AG09309 (cell line): Measurements from ENCODE around the gene NRL.

Experiments
- DNase-seq: peaks from one replicate; pipeline ENCODE4 v3.0.0-alpha.2; 2010; ENCODE audit warnings: low read depth
- H3K4me3 ChIP-seq: 2 replicates; pipeline ENCODE4 v1.5.1; 2011; ENCODE audit warnings: mild to moderate bottlenecking, low read depth, low read length, moderate library complexity; ENCODE audit not compliant: control insufficient read depth
- CTCF ChIP-seq: IDR thresholded peaks from 2 replicates; pipeline ENCODE4 v1.5.1; 2011; ENCODE audit warnings: mild to moderate bottlenecking, low read depth, low read length, inconsistent platforms; ENCODE audit not compliant: insufficient read depth, control insufficient read depth; ENCODE audit errors: missing control alignments

NRL gene

GRCh38 chr14:24071836-24072430, 42.8 kb downstream of the NRL start:
- no peak for TF ChIP-seq CTCF

GRCh38 chr14:24071144-24071697, 43.5 kb downstream of the NRL start, which contains the start of gene CPNE6:
Gene CPNE6, plus strand, starts transcription at chr14:24071562. Its CDS starts 1,375 bp downstream, at chr14:24072937.
- no peak within 1 kb of the TSS for H3K4me3 ChIP-seq
- DNase-seq: no peak
- no peak for TF ChIP-seq CTCF

More at GRCh38 chr14:24071836-24072430, 42.8 kb downstream of the NRL start:
- H3K4me3 ChIP-seq: no peak overlapping the region
- DNase-seq: no peak

GRCh38 chr14:24070285-24071143, 44.2 kb downstream of the NRL start:
- DNase-seq: no peak
- no peak overlapping the region for H3K4me3 ChIP-seq
- no peak for TF ChIP-seq CTCF

GRCh38 chr14:24069411-24069735, 45.4 kb downstream of the NRL start:
- no peak for TF ChIP-seq CTCF
- DNase-seq: no peak

GRCh38 chr14:24068711-24069410, 45.9 kb downstream of the NRL start:
- no peak for TF ChIP-seq CTCF
- DNase-seq: no peak
- no peak overlapping the region for H3K4me3 ChIP-seq

More at GRCh38 chr14:24069411-24069735, 45.4 kb downstream of the NRL start:
- no peak overlapping the region for H3K4me3 ChIP-seq
